HepG2 (cell line): ENCODE data around the gene PITPNM2. TPM values are rescaled to one million over a fixed set of nuclear protein-coding genes. Genes with fewer than 3 reads are reported as not detected.

Experiments
- ATAC-seq: fragments of 200-7000 bp; cut with Tn5 transposase; 3 replicates; pipeline ENCODE4 v1.9.1; 2020; ENCODE audit warnings: mild to moderate bottlenecking, moderate library complexity
- BruUV-seq: library from RNA; stranded (reverse); fragments of 400-500 nt; replicated peaks from 2 replicates; lab custom pipeline; 2021; lab: Mats Ljungman, UMichigan
- CTCF ChIA-PET: fragments of 300-600 bp; formaldehyde crosslinking; extraction: SDS; loops from one replicate; lab custom pipeline; 2021; ENCODE audit warnings: low total read pairs, inconsistent platforms, low intra/inter-chr PET ratio; lab: Yijun Ruan, JAX
- POLR2A ChIA-PET: fragments of 350-600 bp; sonication (Branson Sonifier 250); formaldehyde crosslinking; loops from one replicate; lab custom pipeline; 2020; ENCODE audit warnings: antibody characterized with exemption, inconsistent platforms; lab: Yijun Ruan, JAX
- DNase-seq: peaks from one replicate; pipeline ENCODE4 v3.0.0-alpha.2; 2015; ENCODE audit warnings: low spot score
- FAIRE-seq: peaks from 3 replicates; lab custom pipeline; 2011; peaks lifted over from hg19 to GRCh38; lab: Jason Lieb, UNC
- H2AFZ ChIP-seq: one replicate; pipeline ENCODE4 v1.6.1; 2011; ENCODE audit warnings: low read length, inconsistent platforms
- H3K27ac ChIP-seq: fragments of 300-600 bp; 3 replicates; pipeline ENCODE4 v1.8.0; 2011; ENCODE audit warnings: mixed run types, mild to moderate bottlenecking, mixed read lengths, low read length, inconsistent platforms; ENCODE audit not compliant: insufficient read depth; ENCODE audit errors: extremely low read length
- H3K27me3 ChIP-seq, 2 experiments: fragments of 200-600 bp in 1 of 2; 2 replicates in 1 of 2; 3 replicates in 1 of 2; pipeline versions ENCODE4 v1.6.0 to v1.8.0; 2011; ENCODE audit warnings: low read length in 2 of 2, mild to moderate bottlenecking in 2 of 2, moderate library complexity in 2 of 2, inconsistent platforms in 1 of 2; ENCODE audit not compliant: insufficient read depth in 2 of 2, control insufficient read depth in 1 of 2
- H3K36me3 ChIP-seq, 2 experiments: fragments of 200-600 bp in 1 of 2; replicated peaks in 1 of 2; 2 replicates in 1 of 2; 3 replicates in 1 of 2; pipeline versions ENCODE4 v1.5.1 to v1.8.0; 2011; ENCODE audit warnings: low read length in 2 of 2, inconsistent platforms in 1 of 2; ENCODE audit not compliant: insufficient read depth in 2 of 2, control insufficient read depth in 1 of 2
- H3K4me1 ChIP-seq: 2 replicates; pipeline ENCODE4 v1.5.1; 2012; ENCODE audit warnings: low read length, inconsistent platforms; ENCODE audit not compliant: insufficient read depth
- H3K4me2 ChIP-seq: 2 replicates; pipeline ENCODE4 v1.6.0; 2011; ENCODE audit warnings: low read depth, low read length, inconsistent platforms
- H3K4me3 ChIP-seq, 3 experiments: fragments of 200-600 bp in 1 of 3; sonication (generic), shearing (Covaris generic) in 1 of 3; replicated peaks in 1 of 3; 2 replicates each; pipeline ENCODE4 v1.5.1; 2011 to 2016; ENCODE audit warnings: low read length in 3 of 3, inconsistent platforms in 2 of 3, low read depth in 2 of 3, mild to moderate bottlenecking in 2 of 3, control low read depth in 1 of 3, mixed read lengths in 1 of 3; ENCODE audit not compliant: insufficient read depth in 1 of 3
- H3K79me2 ChIP-seq: one replicate; pipeline ENCODE4 v1.6.1; 2011; ENCODE audit warnings: low read length, inconsistent platforms; ENCODE audit not compliant: insufficient read depth
- H3K9ac ChIP-seq: 2 replicates; pipeline ENCODE4 v1.6.0; 2011; ENCODE audit warnings: mild to moderate bottlenecking, low read depth, low read length, inconsistent platforms; ENCODE audit not compliant: insufficient read depth
- H3K9me3 ChIP-seq: 2 replicates; pipeline ENCODE4 v1.5.1; 2012; ENCODE audit warnings: mild to moderate bottlenecking, low read length
- H4K20me1 ChIP-seq: 2 replicates; pipeline ENCODE4 v1.6.0; 2011; ENCODE audit warnings: inconsistent platforms, mild to moderate bottlenecking, low read length, moderate library complexity; ENCODE audit not compliant: insufficient read depth
- EZH2 ChIP-seq: conservative IDR thresholded peaks from 2 replicates; pipeline ENCODE4 v1.6.1; 2012; ENCODE audit warnings: mild to moderate bottlenecking, low read depth, low read length, moderate library complexity
- JUN ChIP-seq: sonication (generic); formaldehyde crosslinking; IDR thresholded peaks from 2 replicates; pipeline ENCODE4 v1.4.0; 2020; ENCODE audit warnings: mild to moderate bottlenecking, missing genetic modification reagents
- NR3C1 ChIP-seq: sonication (generic); formaldehyde crosslinking; IDR thresholded peaks from 2 replicates; pipeline ENCODE4 v1.4.0; 2020; ENCODE audit warnings: missing genetic modification reagents
- ZMYM2 ChIP-seq: sonication (generic); formaldehyde crosslinking; IDR thresholded peaks from 2 replicates; pipeline ENCODE4 v1.8.0; 2022; ENCODE audit warnings: mild to moderate bottlenecking, missing genetic modification reagents
- WGBS: methylation state at CpG from one replicate; pipeline ENCODE4 v1.1.6; 2017; ENCODE audit warnings: low lambda C conversion rate; 5-methylcytosine and 5-hydroxymethylcytosine counted together
- in situ Hi-C: cut with HindIII; loops from 2 replicates; pipeline ENCODE4 v1.10.0; 2017; ENCODE audit warnings: low pct_unique_long_range_greater_than_20kb; ENCODE audit not compliant: extremely low pct_ligation_motif_present
- intact Hi-C: fragments of 100-400 bp; cut with micrococcal nuclease; formaldehyde crosslinking; loops from one replicate; pipeline ENCODE4 v1.10.0; 2022; ENCODE audit not compliant: unreplicated experiment
- polyA plus RNA-seq, 8 experiments: library from polyadenylated mRNA; depleted of rRNA in 3 of 8; stranded (reverse) in 7 of 8; unstranded in 1 of 8; fragments of >200 nt; fragmentation: Illumina TruSeq in 4 of 8; extraction: Trizol in 4 of 8; gene quantifications; 2 replicates each; pipeline versions ENCODE4 v1.2.1 to v1.2.3, GENCODE V29; 2011 to 2016; ENCODE audit warnings: low read depth in 4 of 8, missing spikeins in 1 of 8, mixed read lengths in 1 of 8; ENCODE audit not compliant: insufficient read depth in 1 of 8
- total RNA-seq, 5 experiments: library from RNA; depleted of rRNA; stranded (reverse); fragments of >200 nt; fragmentation: Illumina TruSeq; extraction: Trizol; gene quantifications; 2 replicates each; pipeline ENCODE4 v1.2.3, GENCODE V29; 2016; ENCODE audit warnings: low read depth in 1 of 5
- TF ChIP-seq, protein P1 (sequence below): sonication (generic); formaldehyde crosslinking; IDR thresholded peaks from 2 replicates; pipeline ENCODE4 v1.4.0; 2020; ENCODE audit warnings: low read depth, missing genetic modification reagents
- TF ChIP-seq, protein P2 (sequence below): IDR thresholded peaks from 2 replicates; pipeline ENCODE4 v1.6.1; 2018; ENCODE audit warnings: missing genetic modification reagents, mild to moderate bottlenecking, missing compliant biosample characterization
- TF ChIP-seq, protein P3 (sequence below): sonication (generic); formaldehyde crosslinking; IDR thresholded peaks from 2 replicates; pipeline ENCODE4 v1.4.0; 2020; ENCODE audit warnings: missing genetic modification reagents
- TF ChIP-seq, protein P4 (sequence below): IDR thresholded peaks from 2 replicates; pipeline ENCODE4 v1.6.1; 2012; ENCODE audit warnings: inconsistent platforms
- TF ChIP-seq, protein P5 (sequence below): sonication (generic); formaldehyde crosslinking; IDR thresholded peaks from 2 replicates; pipeline ENCODE4 v1.4.0; 2020; ENCODE audit warnings: missing genetic modification reagents
- TF ChIP-seq, protein P6 (sequence below): fragments of 450-650 bp; IDR thresholded peaks from 2 replicates; pipeline ENCODE4 v1.6.1; 2016

Gene PITPNM2
- total and polyA plus RNA-seq, 2 of the 13 experiments (the other 11 are each of a cell fraction or from before 2014, with no cell fraction given), result 4.2 to 5.3 TPM

DNA sequence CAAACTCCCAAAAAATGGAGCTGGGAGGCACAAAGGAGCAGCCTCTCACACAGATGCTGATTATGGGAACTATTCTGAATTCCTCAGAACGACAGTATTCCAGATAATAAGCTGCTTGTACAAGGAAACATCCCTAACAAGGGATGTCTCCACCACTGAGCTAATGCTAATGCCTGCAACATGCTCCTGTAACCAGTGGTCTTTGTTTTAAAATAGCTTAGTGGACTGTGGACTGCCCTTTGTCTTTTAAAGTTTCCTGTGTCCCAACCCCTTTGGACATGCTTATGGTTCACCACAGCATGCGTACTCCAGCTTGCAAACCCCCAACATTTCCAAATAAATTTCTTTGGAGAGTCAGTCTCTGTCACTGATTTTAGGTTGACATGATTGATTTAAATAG, 16.4 kb upstream of the PITPNM2 start (continued):
- TF ChIP-seq, protein P1, sequence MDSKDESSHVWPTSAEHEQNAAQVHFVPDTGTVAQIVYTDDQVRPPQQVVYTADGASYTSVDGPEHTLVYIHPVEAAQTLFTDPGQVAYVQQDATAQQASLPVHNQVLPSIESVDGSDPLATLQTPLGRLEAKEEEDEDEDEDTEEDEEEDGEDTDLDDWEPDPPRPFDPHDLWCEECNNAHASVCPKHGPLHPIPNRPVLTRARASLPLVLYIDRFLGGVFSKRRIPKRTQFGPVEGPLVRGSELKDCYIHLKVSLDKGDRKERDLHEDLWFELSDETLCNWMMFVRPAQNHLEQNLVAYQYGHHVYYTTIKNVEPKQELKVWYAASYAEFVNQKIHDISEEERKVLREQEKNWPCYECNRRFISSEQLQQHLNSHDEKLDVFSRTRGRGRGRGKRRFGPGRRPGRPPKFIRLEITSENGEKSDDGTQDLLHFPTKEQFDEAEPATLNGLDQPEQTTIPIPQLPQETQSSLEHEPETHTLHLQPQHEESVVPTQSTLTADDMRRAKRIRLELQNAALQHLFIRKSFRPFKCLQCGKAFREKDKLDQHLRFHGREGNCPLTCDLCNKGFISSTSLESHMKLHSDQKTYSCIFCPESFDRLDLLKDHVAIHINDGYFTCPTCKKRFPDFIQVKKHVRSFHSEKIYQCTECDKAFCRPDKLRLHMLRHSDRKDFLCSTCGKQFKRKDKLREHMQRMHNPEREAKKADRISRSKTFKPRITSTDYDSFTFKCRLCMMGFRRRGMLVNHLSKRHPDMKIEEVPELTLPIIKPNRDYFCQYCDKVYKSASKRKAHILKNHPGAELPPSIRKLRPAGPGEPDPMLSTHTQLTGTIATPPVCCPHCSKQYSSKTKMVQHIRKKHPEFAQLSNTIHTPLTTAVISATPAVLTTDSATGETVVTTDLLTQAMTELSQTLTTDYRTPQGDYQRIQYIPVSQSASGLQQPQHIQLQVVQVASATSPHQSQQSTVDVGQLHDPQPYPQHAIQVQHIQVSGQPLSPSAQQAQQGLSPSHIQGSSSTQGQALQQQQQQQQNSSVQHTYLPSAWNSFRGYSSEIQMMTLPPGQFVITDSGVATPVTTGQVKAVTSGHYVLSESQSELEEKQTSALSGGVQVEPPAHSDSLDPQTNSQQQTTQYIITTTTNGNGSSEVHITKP (CRISPR knock-in tag), result no peak
- TF ChIP-seq EZH2 (no peak), JUN (CRISPR knock-in tag) (no peak)
- TF ChIP-seq, protein P2, sequence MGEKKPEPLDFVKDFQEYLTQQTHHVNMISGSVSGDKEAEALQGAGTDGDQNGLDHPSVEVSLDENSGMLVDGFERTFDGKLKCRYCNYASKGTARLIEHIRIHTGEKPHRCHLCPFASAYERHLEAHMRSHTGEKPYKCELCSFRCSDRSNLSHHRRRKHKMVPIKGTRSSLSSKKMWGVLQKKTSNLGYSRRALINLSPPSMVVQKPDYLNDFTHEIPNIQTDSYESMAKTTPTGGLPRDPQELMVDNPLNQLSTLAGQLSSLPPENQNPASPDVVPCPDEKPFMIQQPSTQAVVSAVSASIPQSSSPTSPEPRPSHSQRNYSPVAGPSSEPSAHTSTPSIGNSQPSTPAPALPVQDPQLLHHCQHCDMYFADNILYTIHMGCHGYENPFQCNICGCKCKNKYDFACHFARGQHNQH (CRISPR knock-in tag), result no peak

DNA sequence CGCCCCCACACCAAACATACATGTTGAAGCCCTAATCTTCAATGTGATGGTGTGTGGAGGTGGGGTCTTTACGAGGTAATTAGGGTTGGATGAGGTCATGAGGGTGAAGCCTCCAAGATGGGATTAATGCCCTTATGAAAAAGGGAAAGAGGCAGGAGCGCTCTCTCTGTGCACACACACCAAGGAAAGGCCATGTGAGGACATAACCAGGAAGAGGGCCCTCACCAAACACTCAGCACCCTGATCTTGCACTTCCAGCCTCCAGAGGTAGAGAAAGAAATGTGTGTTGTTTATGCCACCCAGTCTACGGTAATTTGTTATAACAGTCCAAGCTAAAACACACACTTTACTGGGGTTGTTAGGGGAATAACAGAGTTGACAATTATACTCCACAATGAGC, 14.6 kb upstream of the PITPNM2 start:
- FAIRE-seq, result no peak
- in situ Hi-C loops (no loop called here), intact Hi-C loops (no loop called here)
- Histone ChIP-seq H3K9me3 (no peaks in the 10 kb centered on the region), H3K27me3 (no peaks in the 10 kb centered on the region), H4K20me1 (no peaks in the 10 kb centered on the region), H2AFZ (no peak overlapping the region), H3K4me1 (peaks cover 42% of the 10 kb centered on the region), H3K4me2 (no peak overlapping the region), H3K36me3 (peaks cover 8 to 50% of the 10 kb centered on the region in 2 experiments), H3K4me3 (no peak overlapping the region), H3K79me2 (no peaks in the 10 kb centered on the region), H3K27ac (no peak overlapping the region), H3K9ac (no peak overlapping the region)
- CTCF ChIA-PET, result no interaction called here
- no TSS peak for BruUV-seq
- no peak for DNase-seq
- 92% methylated on average over 4 of the region's 4 CpGs for WGBS
- no peak; the same call in 2 of the 3 replicates for ATAC-seq
- POLR2A ChIA-PET, result interaction anchor here (0.7 to 1.5 kb wide), 2 partner anchors 9 to 67 kb away, joined by 4 to 9 read pairs; partner anchors contain the start of genes MPHOSPH9 and MTRFR
- TF ChIP-seq NR3C1, result no peak
- TF ChIP-seq, protein P3, sequence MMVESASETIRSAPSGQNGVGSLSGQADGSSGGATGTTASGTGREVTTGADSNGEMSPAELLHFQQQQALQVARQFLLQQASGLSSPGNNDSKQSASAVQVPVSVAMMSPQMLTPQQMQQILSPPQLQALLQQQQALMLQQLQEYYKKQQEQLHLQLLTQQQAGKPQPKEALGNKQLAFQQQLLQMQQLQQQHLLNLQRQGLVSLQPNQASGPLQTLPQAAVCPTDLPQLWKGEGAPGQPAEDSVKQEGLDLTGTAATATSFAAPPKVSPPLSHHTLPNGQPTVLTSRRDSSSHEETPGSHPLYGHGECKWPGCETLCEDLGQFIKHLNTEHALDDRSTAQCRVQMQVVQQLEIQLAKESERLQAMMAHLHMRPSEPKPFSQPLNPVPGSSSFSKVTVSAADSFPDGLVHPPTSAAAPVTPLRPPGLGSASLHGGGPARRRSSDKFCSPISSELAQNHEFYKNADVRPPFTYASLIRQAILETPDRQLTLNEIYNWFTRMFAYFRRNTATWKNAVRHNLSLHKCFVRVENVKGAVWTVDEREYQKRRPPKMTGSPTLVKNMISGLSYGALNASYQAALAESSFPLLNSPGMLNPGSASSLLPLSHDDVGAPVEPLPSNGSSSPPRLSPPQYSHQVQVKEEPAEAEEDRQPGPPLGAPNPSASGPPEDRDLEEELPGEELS (CRISPR knock-in tag), result no peak
- TF ChIP-seq, protein P4, sequence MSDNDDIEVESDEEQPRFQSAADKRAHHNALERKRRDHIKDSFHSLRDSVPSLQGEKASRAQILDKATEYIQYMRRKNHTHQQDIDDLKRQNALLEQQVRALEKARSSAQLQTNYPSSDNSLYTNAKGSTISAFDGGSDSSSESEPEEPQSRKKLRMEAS, result no peak
- TF ChIP-seq ZMYM2 (CRISPR knock-in tag), result no peak
- TF ChIP-seq, protein P5, sequence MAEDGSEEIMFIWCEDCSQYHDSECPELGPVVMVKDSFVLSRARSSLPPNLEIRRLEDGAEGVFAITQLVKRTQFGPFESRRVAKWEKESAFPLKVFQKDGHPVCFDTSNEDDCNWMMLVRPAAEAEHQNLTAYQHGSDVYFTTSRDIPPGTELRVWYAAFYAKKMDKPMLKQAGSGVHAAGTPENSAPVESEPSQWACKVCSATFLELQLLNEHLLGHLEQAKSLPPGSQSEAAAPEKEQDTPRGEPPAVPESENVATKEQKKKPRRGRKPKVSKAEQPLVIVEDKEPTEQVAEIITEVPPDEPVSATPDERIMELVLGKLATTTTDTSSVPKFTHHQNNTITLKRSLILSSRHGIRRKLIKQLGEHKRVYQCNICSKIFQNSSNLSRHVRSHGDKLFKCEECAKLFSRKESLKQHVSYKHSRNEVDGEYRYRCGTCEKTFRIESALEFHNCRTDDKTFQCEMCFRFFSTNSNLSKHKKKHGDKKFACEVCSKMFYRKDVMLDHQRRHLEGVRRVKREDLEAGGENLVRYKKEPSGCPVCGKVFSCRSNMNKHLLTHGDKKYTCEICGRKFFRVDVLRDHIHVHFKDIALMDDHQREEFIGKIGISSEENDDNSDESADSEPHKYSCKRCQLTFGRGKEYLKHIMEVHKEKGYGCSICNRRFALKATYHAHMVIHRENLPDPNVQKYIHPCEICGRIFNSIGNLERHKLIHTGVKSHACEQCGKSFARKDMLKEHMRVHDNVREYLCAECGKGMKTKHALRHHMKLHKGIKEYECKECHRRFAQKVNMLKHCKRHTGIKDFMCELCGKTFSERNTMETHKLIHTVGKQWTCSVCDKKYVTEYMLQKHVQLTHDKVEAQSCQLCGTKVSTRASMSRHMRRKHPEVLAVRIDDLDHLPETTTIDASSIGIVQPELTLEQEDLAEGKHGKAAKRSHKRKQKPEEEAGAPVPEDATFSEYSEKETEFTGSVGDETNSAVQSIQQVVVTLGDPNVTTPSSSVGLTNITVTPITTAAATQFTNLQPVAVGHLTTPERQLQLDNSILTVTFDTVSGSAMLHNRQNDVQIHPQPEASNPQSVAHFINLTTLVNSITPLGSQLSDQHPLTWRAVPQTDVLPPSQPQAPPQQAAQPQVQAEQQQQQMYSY (CRISPR knock-in tag), result no peak
- TF ChIP-seq, protein P6, sequence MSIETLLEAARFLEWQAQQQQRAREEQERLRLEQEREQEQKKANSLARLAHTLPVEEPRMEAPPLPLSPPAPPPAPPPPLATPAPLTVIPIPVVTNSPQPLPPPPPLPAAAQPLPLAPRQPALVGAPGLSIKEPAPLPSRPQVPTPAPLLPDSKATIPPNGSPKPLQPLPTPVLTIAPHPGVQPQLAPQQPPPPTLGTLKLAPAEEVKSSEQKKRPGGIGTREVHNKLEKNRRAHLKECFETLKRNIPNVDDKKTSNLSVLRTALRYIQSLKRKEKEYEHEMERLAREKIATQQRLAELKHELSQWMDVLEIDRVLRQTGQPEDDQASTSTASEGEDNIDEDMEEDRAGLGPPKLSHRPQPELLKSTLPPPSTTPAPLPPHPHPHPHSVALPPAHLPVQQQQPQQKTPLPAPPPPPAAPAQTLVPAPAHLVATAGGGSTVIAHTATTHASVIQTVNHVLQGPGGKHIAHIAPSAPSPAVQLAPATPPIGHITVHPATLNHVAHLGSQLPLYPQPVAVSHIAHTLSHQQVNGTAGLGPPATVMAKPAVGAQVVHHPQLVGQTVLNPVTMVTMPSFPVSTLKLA, result no peak
